ENCODE results near the gene IL17F. TPM values are rescaled to one million over a fixed set of nuclear protein-coding genes. Genes with fewer than 3 reads are reported as not detected.

IL17F gene
- total RNA-seq, 1 experiment from 2014 or later: not detected

GRCh38 chr6:52216932-52217575 lies 27.2 kb downstream of the IL17F start:
- POLR2A ChIA-PET (ENCODE audit: unreplicated experiment): no interaction called here
- H2AFZ ChIP-seq: no peak overlapping the region
- no peak for DNase-seq
- H3K27ac ChIP-seq: no peak overlapping the region
- no peaks in the 10 kb centered on the region for H3K4me1 ChIP-seq (replicated peaks; ENCODE audit: insufficient read depth)
- no peaks in the 10 kb centered on the region for H4K20me1 ChIP-seq (ENCODE audit: insufficient read depth)
- H3K4me3 ChIP-seq: no peak overlapping the region
- BruUV-seq (replicated peaks): no TSS peak
- no peaks in the 10 kb centered on the region for H3K36me3 ChIP-seq (ENCODE audit: low read depth)
- intact Hi-C loops (cut with micrococcal nuclease; ENCODE audit: unreplicated experiment): no loop called here
- no peak overlapping the region for H3K4me2 ChIP-seq
- no peaks in the 10 kb centered on the region for H3K79me2 ChIP-seq (ENCODE audit: low read depth)
- TF ChIP-seq, protein P1, sequence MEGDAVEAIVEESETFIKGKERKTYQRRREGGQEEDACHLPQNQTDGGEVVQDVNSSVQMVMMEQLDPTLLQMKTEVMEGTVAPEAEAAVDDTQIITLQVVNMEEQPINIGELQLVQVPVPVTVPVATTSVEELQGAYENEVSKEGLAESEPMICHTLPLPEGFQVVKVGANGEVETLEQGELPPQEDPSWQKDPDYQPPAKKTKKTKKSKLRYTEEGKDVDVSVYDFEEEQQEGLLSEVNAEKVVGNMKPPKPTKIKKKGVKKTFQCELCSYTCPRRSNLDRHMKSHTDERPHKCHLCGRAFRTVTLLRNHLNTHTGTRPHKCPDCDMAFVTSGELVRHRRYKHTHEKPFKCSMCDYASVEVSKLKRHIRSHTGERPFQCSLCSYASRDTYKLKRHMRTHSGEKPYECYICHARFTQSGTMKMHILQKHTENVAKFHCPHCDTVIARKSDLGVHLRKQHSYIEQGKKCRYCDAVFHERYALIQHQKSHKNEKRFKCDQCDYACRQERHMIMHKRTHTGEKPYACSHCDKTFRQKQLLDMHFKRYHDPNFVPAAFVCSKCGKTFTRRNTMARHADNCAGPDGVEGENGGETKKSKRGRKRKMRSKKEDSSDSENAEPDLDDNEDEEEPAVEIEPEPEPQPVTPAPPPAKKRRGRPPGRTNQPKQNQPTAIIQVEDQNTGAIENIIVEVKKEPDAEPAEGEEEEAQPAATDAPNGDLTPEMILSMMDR (conservative IDR thresholded peaks at IDR 0.05): no peak
- no peak for TF ChIP-seq EZH2 (IDR thresholded peaks at IDR 0.05; ENCODE audit: low read depth)
- no peaks in the 10 kb centered on the region for H3K9me2 ChIP-seq (ENCODE audit: insufficient read depth)
- H3K9me3 ChIP-seq (ENCODE audit: insufficient read depth, low read depth): no peaks in the 10 kb centered on the region
- CTCF ChIA-PET: no interaction called here
- no peaks in the 10 kb centered on the region for H3F3A ChIP-seq (ENCODE audit: insufficient read depth, low read depth)
- H3K27me3 ChIP-seq (ENCODE audit: insufficient read depth, low read depth): peaks cover 17% of the 10 kb centered on the region

- H4K20me1 ChIP-seq (ENCODE audit: insufficient read depth): no peaks in the 10 kb centered on the region
- TF ChIP-seq, protein P1 (conservative IDR thresholded peaks at IDR 0.05): no peak
- no peak for TF ChIP-seq EZH2 (IDR thresholded peaks at IDR 0.05; ENCODE audit: low read depth)
- no peaks in the 10 kb centered on the region for H3K79me2 ChIP-seq (ENCODE audit: low read depth)
- no peak for DNase-seq
- H3K27ac ChIP-seq: no peak overlapping the region
- ChIA-PET CTCF (no interaction called here), POLR2A (ENCODE audit: unreplicated experiment) (no interaction called here)
- H3F3A ChIP-seq (ENCODE audit: insufficient read depth, low read depth): no peaks in the 10 kb centered on the region
- no peaks in the 10 kb centered on the region for H3K36me3 ChIP-seq (ENCODE audit: low read depth)
- no peaks in the 10 kb centered on the region for H3K4me1 ChIP-seq (replicated peaks; ENCODE audit: insufficient read depth)
- no peaks in the 10 kb centered on the region for H3K9me3 ChIP-seq (ENCODE audit: insufficient read depth, low read depth)
- H3K27me3 ChIP-seq (ENCODE audit: insufficient read depth, low read depth): 0 out of 2 replicates have a peak, but pooled peaks cover 11% of the 10 kb centered on the region
- no peak overlapping the region for H2AFZ ChIP-seq
- BruUV-seq (replicated peaks): no TSS peak
- intact Hi-C loops (cut with micrococcal nuclease; ENCODE audit: unreplicated experiment): no loop called here
- H3K4me2 ChIP-seq: no peak overlapping the region
- H3K4me3 ChIP-seq: no peak overlapping the region
- no peaks in the 10 kb centered on the region for H3K9me2 ChIP-seq (ENCODE audit: insufficient read depth)
Observed at GRCh38 chr6:52215787-52216186, 28.5 kb downstream of the IL17F start.

GRCh38 chr6:52213127-52213526 lies 31.2 kb downstream of the IL17F start:
- no TSS peak for BruUV-seq (replicated peaks)
- Histone ChIP-seq H3K27me3 (ENCODE audit: insufficient read depth, low read depth) (peaks cover 10% of the 10 kb centered on the region; the same call in 1 of the 2 replicates), H3K4me2 (no peak overlapping the region), H2AFZ (no peak overlapping the region), H3K79me2 (ENCODE audit: low read depth) (no peaks in the 10 kb centered on the region), H3K27ac (no peak overlapping the region), H3K4me3 (no peak overlapping the region), H4K20me1 (ENCODE audit: insufficient read depth) (no peaks in the 10 kb centered on the region), H3K9me3 (ENCODE audit: insufficient read depth, low read depth) (no peaks in the 10 kb centered on the region), H3K4me1 (replicated peaks; ENCODE audit: insufficient read depth) (no peaks in the 10 kb centered on the region), H3F3A (ENCODE audit: insufficient read depth, low read depth) (no peaks in the 10 kb centered on the region), H3K36me3 (ENCODE audit: low read depth) (no peaks in the 10 kb centered on the region), H3K9me2 (ENCODE audit: insufficient read depth) (no peaks in the 10 kb centered on the region)
- ChIA-PET POLR2A (ENCODE audit: unreplicated experiment) (no interaction called here), CTCF (no interaction called here)
- DNase-seq: no peak
- TF ChIP-seq, protein P1 (conservative IDR thresholded peaks at IDR 0.05): no peak
- TF ChIP-seq EZH2 (IDR thresholded peaks at IDR 0.05; ENCODE audit: low read depth): no peak
- intact Hi-C loops (cut with micrococcal nuclease; ENCODE audit: unreplicated experiment): no loop called here

Measured in PC-9 (cell line).